ENCODE data around the gene LNP1. TPM values are rescaled to one million over a fixed set of nuclear protein-coding genes. Genes with fewer than 3 reads are reported as not detected.

Gene LNP1
- total and polyA plus RNA-seq, 2 donors (not counting 3 experiments of a cell fraction or from before 2014, with no cell fraction given), result 0.80 TPM

GRCh38 chr3:100400419-100400779 lies 940 bp upstream of the LNP1 start:
- BruUV-seq (replicated peaks), result no TSS peak
- dilution Hi-C loops (cut with MboI; ENCODE audit: extremely low pct_ligation_motif_present, low sequenced_read_pairs), result no loop called here
- Histone ChIP-seq H3K9ac (replicated peaks; ENCODE audit: extremely low read depth, insufficient read depth, low read length) (peak overlapping the region; percentile 80), H3K9me1 (replicated peaks; ENCODE audit: control insufficient read depth, extremely low read depth, insufficient read depth, low read length) (no peaks in the 10 kb centered on the region), H3K4me2 (ENCODE audit: insufficient read depth, low read length) (peak overlapping the region; percentile 88), H3K27ac (ENCODE audit: insufficient read depth, low read depth, low read length) (peak overlapping the region; percentile 32), H3K79me2 (ENCODE audit: control insufficient read depth, insufficient read depth, low read length) (peaks cover 51% of the 10 kb centered on the region), H3K36me3 (ENCODE audit: control insufficient read depth in 2 of 2, extremely low read depth in 1 of 2, insufficient read depth in 2 of 2, low read length in 2 of 2) (no peaks in the 10 kb centered on the region), H3K9me3 (replicated peaks; ENCODE audit: control insufficient read depth, insufficient read depth, low read length) (no peaks in the 10 kb centered on the region), H3K27me3 (ENCODE audit: control insufficient read depth in 2 of 2, insufficient read depth in 2 of 2, low read length in 2 of 2) (no peaks in the 10 kb centered on the region), H3K4me1 (ENCODE audit: control insufficient read depth, extremely low read depth, insufficient read depth, low read length) (peaks cover 23% of the 10 kb centered on the region), H3K4me3 (replicated peaks in 1 of 3; ENCODE audit: insufficient read depth in 1 of 3, low read depth in 1 of 3, low read length in 3 of 3) (peak overlapping the region; percentile 55 to 94 (median 76)), H4K20me1 (replicated peaks; ENCODE audit: control insufficient read depth, extremely low read depth, insufficient read depth, low read length) (no peaks in the 10 kb centered on the region), H2AFZ (ENCODE audit: low read depth, low read length) (peak overlapping the region; percentile 91)
- DNase-seq (ENCODE audit: low read depth, low spot score) (peak; percentile 57), FAIRE-seq (no peak)
- TF ChIP-seq POLR2AphosphoS5 (IDR thresholded peaks at IDR 0.05; ENCODE audit: insufficient read depth, low read depth, low read length) (no peak), EZH2 (IDR thresholded peaks at IDR 0.05; ENCODE audit: borderline replicate concordance, low read depth, low read length, severe bottlenecking) (no peak), JUN (IDR thresholded peaks at IDR 0.05; ENCODE audit: borderline replicate concordance, insufficient read depth, insufficient read length, low read depth) (no peak), FOS (IDR thresholded peaks at IDR 0.05; ENCODE audit: borderline replicate concordance, insufficient read depth, low read length) (no peak), GATA2 (IDR thresholded peaks at IDR 0.05; ENCODE audit: insufficient read depth, insufficient read length, low read depth, low read length) (no peak), CTCF (IDR thresholded peaks at IDR 0.05; ENCODE audit: extremely low read depth in 1 of 2, insufficient read depth in 1 of 2, low read depth in 1 of 2, low read length in 2 of 2) (no peak), MAX (IDR thresholded peaks at IDR 0.05; ENCODE audit: insufficient read depth, insufficient read length) (no peak), POLR2A (IDR thresholded peaks at IDR 0.05; ENCODE audit: low read depth, low read length) (no peak), MYC (IDR thresholded peaks at IDR 0.05; ENCODE audit: low read depth, low read length) (no peak)
- ChIA-PET POLR2A (interaction anchor here (2.0 kb wide), 1 partner anchor 14 kb away, joined by 9 read pairs; no protein-coding TSS in a partner anchor), CTCF (interaction anchor here (0.7 to 3.0 kb wide), 6 partner anchors 9 to 557 kb away, joined by 3 to 13 read pairs (median 4); no protein-coding TSS in a partner anchor)
- intact Hi-C loops (cut with micrococcal nuclease), result loop anchor here (2.0 to 5.0 kb wide), 4 partner anchors 92 to 1277 kb away; partner anchors contain the start of genes TFG, TMEM45A and ZBTB11

Data from endothelial cell of umbilical vein (primary cell).